ENCODE data around the gene TRIM9.

The TRIM9 gene

GRCh38 chr14:51089278-51089677 lies 5.6 kb downstream of the TRIM9 start:
- no peak overlapping the region for H3K27ac ChIP-seq (ENCODE audit: low read length)
- no peaks in the 10 kb centered on the region for H3K36me3 ChIP-seq (ENCODE audit: control insufficient read depth, low read depth, low read length)

GRCh38 chr14:51087031-51087441 lies 7.9 kb downstream of the TRIM9 start:
- no peaks in the 10 kb centered on the region for H3K4me1 ChIP-seq (ENCODE audit: control insufficient read depth, low read depth, low read length)
- H3K27ac ChIP-seq (ENCODE audit: low read length), result no peak overlapping the region
- H3K9ac ChIP-seq (ENCODE audit: low read length), result no peak overlapping the region
- peaks cover 5% of the 10 kb centered on the region for H3K27me3 ChIP-seq (ENCODE audit: control insufficient read depth, insufficient read depth, low read length)
- H3K9me3 ChIP-seq (ENCODE audit: control insufficient read depth, low read depth, low read length), result no peaks in the 10 kb centered on the region
- no peak overlapping the region for H3K4me3 ChIP-seq (ENCODE audit: low read length)
- no peaks in the 10 kb centered on the region for H3K36me3 ChIP-seq (ENCODE audit: control insufficient read depth, low read depth, low read length)

More at GRCh38 chr14:51089278-51089677, 5.6 kb downstream of the TRIM9 start:
- H3K4me3 ChIP-seq (ENCODE audit: low read length), result no peak overlapping the region
- peaks cover 27% of the 10 kb centered on the region for H3K27me3 ChIP-seq (ENCODE audit: control insufficient read depth, insufficient read depth, low read length)
- H3K9me3 ChIP-seq (ENCODE audit: control insufficient read depth, low read depth, low read length), result no peaks in the 10 kb centered on the region
- no peak overlapping the region for H3K9ac ChIP-seq (ENCODE audit: low read length)
- H3K4me1 ChIP-seq (ENCODE audit: control insufficient read depth, low read depth, low read length), result peaks cover 4% of the 10 kb centered on the region

GRCh38 chr14:51086044-51086443 lies 8.9 kb downstream of the TRIM9 start:
- Histone ChIP-seq H3K27me3 (ENCODE audit: control insufficient read depth, insufficient read depth, low read length) (no peaks in the 10 kb centered on the region), H3K9ac (ENCODE audit: low read length) (no peak overlapping the region), H3K4me1 (ENCODE audit: control insufficient read depth, low read depth, low read length) (no peaks in the 10 kb centered on the region), H3K36me3 (ENCODE audit: control insufficient read depth, low read depth, low read length) (no peaks in the 10 kb centered on the region), H3K4me3 (ENCODE audit: low read length) (no peak overlapping the region), H3K9me3 (ENCODE audit: control insufficient read depth, low read depth, low read length) (no peaks in the 10 kb centered on the region), H3K27ac (ENCODE audit: low read length) (no peak overlapping the region)

GRCh38 chr14:51084962-51085361 lies 9.9 kb downstream of the TRIM9 start:
- Histone ChIP-seq H3K4me1 (ENCODE audit: control insufficient read depth, low read depth, low read length) (no peaks in the 10 kb centered on the region), H3K9me3 (ENCODE audit: control insufficient read depth, low read depth, low read length) (no peaks in the 10 kb centered on the region), H3K4me3 (ENCODE audit: low read length) (no peak overlapping the region), H3K27me3 (ENCODE audit: control insufficient read depth, insufficient read depth, low read length) (no peaks in the 10 kb centered on the region), H3K27ac (ENCODE audit: low read length) (no peak overlapping the region), H3K9ac (ENCODE audit: low read length) (no peak overlapping the region), H3K36me3 (ENCODE audit: control insufficient read depth, low read depth, low read length) (no peaks in the 10 kb centered on the region)

GRCh38 chr14:51084507-51084906 lies 10.4 kb downstream of the TRIM9 start:
- H3K27ac ChIP-seq (ENCODE audit: low read length), result no peak overlapping the region

GRCh38 chr14:51082349-51082748 lies 12.6 kb downstream of the TRIM9 start:
- no peaks in the 10 kb centered on the region for H3K36me3 ChIP-seq (ENCODE audit: control insufficient read depth, low read depth, low read length)
- H3K9ac ChIP-seq (ENCODE audit: low read length), result no peak overlapping the region
- no peak overlapping the region for H3K4me3 ChIP-seq (ENCODE audit: low read length)
- no peak overlapping the region for H3K27ac ChIP-seq (ENCODE audit: low read length)
- H3K27me3 ChIP-seq (ENCODE audit: control insufficient read depth, insufficient read depth, low read length), result no peaks in the 10 kb centered on the region
- H3K4me1 ChIP-seq (ENCODE audit: control insufficient read depth, low read depth, low read length), result no peaks in the 10 kb centered on the region
- H3K9me3 ChIP-seq (ENCODE audit: control insufficient read depth, low read depth, low read length), result no peaks in the 10 kb centered on the region

More at GRCh38 chr14:51084507-51084906, 10.4 kb downstream of the TRIM9 start:
- H3K4me3 ChIP-seq (ENCODE audit: low read length), result no peak overlapping the region
- H3K9me3 ChIP-seq (ENCODE audit: control insufficient read depth, low read depth, low read length), result no peaks in the 10 kb centered on the region
- H3K4me1 ChIP-seq (ENCODE audit: control insufficient read depth, low read depth, low read length), result no peaks in the 10 kb centered on the region
- H3K27me3 ChIP-seq (ENCODE audit: control insufficient read depth, insufficient read depth, low read length), result no peaks in the 10 kb centered on the region
- H3K36me3 ChIP-seq (ENCODE audit: control insufficient read depth, low read depth, low read length), result no peaks in the 10 kb centered on the region
- H3K9ac ChIP-seq (ENCODE audit: low read length), result no peak overlapping the region

- Histone ChIP-seq H3K9ac (ENCODE audit: low read length) (no peak overlapping the region), H3K4me3 (ENCODE audit: low read length) (no peak overlapping the region), H3K36me3 (ENCODE audit: control insufficient read depth, low read depth, low read length) (no peaks in the 10 kb centered on the region), H3K9me3 (ENCODE audit: control insufficient read depth, low read depth, low read length) (no peaks in the 10 kb centered on the region), H3K4me1 (ENCODE audit: control insufficient read depth, low read depth, low read length) (no peaks in the 10 kb centered on the region), H3K27ac (ENCODE audit: low read length) (no peak overlapping the region), H3K27me3 (ENCODE audit: control insufficient read depth, insufficient read depth, low read length) (no peaks in the 10 kb centered on the region)
Observed at GRCh38 chr14:51081712-51082111, 13.2 kb downstream of the TRIM9 start.

- H3K9me3 ChIP-seq (ENCODE audit: control insufficient read depth, low read depth, low read length), result no peaks in the 10 kb centered on the region
- H3K27ac ChIP-seq (ENCODE audit: low read length), result no peak overlapping the region
- no peaks in the 10 kb centered on the region for H3K36me3 ChIP-seq (ENCODE audit: control insufficient read depth, low read depth, low read length)
- no peaks in the 10 kb centered on the region for H3K4me1 ChIP-seq (ENCODE audit: control insufficient read depth, low read depth, low read length)
- H3K27me3 ChIP-seq (ENCODE audit: control insufficient read depth, insufficient read depth, low read length), result no peaks in the 10 kb centered on the region
- H3K4me3 ChIP-seq (ENCODE audit: low read length), result no peak overlapping the region
- H3K9ac ChIP-seq (ENCODE audit: low read length), result no peak overlapping the region
Observed at GRCh38 chr14:51081209-51081608, 13.7 kb downstream of the TRIM9 start.

GRCh38 chr14:51080645-51081044 lies 14.3 kb downstream of the TRIM9 start:
- Histone ChIP-seq H3K4me1 (ENCODE audit: control insufficient read depth, low read depth, low read length) (no peaks in the 10 kb centered on the region), H3K36me3 (ENCODE audit: control insufficient read depth, low read depth, low read length) (no peaks in the 10 kb centered on the region), H3K9me3 (ENCODE audit: control insufficient read depth, low read depth, low read length) (no peaks in the 10 kb centered on the region), H3K9ac (ENCODE audit: low read length) (no peak overlapping the region), H3K27ac (ENCODE audit: low read length) (no peak overlapping the region), H3K27me3 (ENCODE audit: control insufficient read depth, insufficient read depth, low read length) (no peaks in the 10 kb centered on the region), H3K4me3 (ENCODE audit: low read length) (no peak overlapping the region)

- Histone ChIP-seq H3K9me3 (ENCODE audit: control insufficient read depth, low read depth, low read length) (no peaks in the 10 kb centered on the region), H3K4me3 (ENCODE audit: low read length) (no peak overlapping the region), H3K4me1 (ENCODE audit: control insufficient read depth, low read depth, low read length) (no peaks in the 10 kb centered on the region), H3K27ac (ENCODE audit: low read length) (no peak overlapping the region), H3K27me3 (ENCODE audit: control insufficient read depth, insufficient read depth, low read length) (no peaks in the 10 kb centered on the region), H3K36me3 (ENCODE audit: control insufficient read depth, low read depth, low read length) (no peaks in the 10 kb centered on the region), H3K9ac (ENCODE audit: low read length) (no peak overlapping the region)
Observed at GRCh38 chr14:51079489-51079888, 15.4 kb downstream of the TRIM9 start.

- Histone ChIP-seq H3K36me3 (ENCODE audit: control insufficient read depth, low read depth, low read length) (no peaks in the 10 kb centered on the region), H3K4me3 (ENCODE audit: low read length) (no peak overlapping the region), H3K27ac (ENCODE audit: low read length) (no peak overlapping the region), H3K4me1 (ENCODE audit: control insufficient read depth, low read depth, low read length) (no peaks in the 10 kb centered on the region), H3K27me3 (ENCODE audit: control insufficient read depth, insufficient read depth, low read length) (no peaks in the 10 kb centered on the region), H3K9me3 (ENCODE audit: control insufficient read depth, low read depth, low read length) (no peaks in the 10 kb centered on the region), H3K9ac (ENCODE audit: low read length) (no peak overlapping the region)
Observed at GRCh38 chr14:51079085-51079484, 15.8 kb downstream of the TRIM9 start.

- H3K4me3 ChIP-seq (ENCODE audit: low read length), result no peak overlapping the region
- H3K27me3 ChIP-seq (ENCODE audit: control insufficient read depth, insufficient read depth, low read length), result no peaks in the 10 kb centered on the region
- no peak overlapping the region for H3K9ac ChIP-seq (ENCODE audit: low read length)
- no peak overlapping the region for H3K27ac ChIP-seq (ENCODE audit: low read length)
- H3K9me3 ChIP-seq (ENCODE audit: control insufficient read depth, low read depth, low read length), result no peaks in the 10 kb centered on the region
- H3K4me1 ChIP-seq (ENCODE audit: control insufficient read depth, low read depth, low read length), result no peaks in the 10 kb centered on the region
- no peaks in the 10 kb centered on the region for H3K36me3 ChIP-seq (ENCODE audit: control insufficient read depth, low read depth, low read length)
Observed at GRCh38 chr14:51074701-51075385, 20.1 kb downstream of the TRIM9 start.
